GM21529 (cell line): Measurements from ENCODE around the gene KCTD18.

ENCODE experiments used
- ATAC-seq: cut with Tn5 transposase; IDR thresholded peaks from one replicate; pipeline ENCODE4 v1.9.1; 2021; ENCODE audit not compliant: unreplicated experiment

The KCTD18 gene

GRCh38 chr2:200488169-200488568 is 21.7 kb downstream of the KCTD18 start:
- no peak for ATAC-seq

DNA sequence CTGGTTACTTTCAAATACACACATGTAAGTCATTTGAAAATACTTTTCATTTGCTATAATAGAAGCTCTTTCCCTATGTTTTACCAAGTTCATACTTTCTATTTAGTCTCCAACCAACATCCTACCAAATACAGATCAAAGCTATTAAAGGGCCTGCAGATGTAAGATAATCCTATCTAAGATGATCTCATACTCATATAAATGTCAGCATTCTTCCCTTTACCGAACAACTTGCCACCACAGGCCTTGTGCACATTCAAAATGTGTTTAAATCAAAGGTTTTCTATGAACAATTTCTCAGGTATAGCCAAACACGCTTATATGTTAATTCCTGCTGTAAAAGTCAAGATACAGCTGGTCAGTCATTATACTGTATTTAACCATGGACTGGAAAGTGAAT is 23.3 kb downstream of the KCTD18 start:
- no peak for ATAC-seq

DNA sequence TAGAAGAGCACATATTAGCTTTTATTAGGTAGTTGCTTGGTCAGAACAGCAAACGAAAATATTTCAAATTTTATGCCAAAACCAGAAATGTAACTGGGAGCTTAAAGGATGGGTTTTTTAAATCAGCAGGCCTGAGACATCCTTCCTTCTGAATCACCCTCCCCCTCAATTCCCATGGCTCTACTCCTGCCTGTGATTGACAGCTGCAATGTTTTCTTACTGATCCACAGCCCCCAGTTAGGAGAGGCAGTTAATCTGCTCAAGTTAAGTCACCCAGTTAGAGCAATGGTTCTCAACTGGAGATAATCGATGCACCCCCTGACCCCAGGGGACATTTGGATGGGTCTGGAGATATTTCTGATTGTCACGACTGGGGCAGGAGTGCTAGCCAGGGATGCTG is 24.9 kb downstream of the KCTD18 start:
- no peak for ATAC-seq

DNA sequence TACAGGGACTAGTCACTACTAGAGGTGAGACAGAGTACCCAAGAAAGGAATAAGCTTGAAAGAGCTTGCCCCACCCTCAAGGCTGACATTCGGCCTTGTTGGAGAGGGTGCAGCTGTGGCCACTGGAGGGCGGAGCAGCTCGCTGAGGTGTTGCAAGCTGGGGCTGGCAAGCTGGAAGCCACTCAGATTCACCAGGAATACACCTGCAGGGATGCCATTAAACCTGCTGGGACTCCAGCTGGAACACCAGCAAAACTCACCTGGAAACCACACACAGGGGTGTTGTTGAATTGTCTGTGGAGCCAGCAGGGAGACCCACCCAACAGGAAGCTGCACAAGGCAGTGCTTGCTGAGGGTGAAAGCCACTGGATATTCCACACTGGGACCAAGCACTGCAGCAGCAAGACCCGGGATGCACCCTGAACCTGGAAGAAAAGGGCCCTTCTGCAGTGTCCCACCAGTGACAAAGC is 26.1 kb downstream of the KCTD18 start:
- ATAC-seq: peak; percentile 67

- ATAC-seq: peak; percentile 43
Measured at GRCh38 chr2:200482194-200482593, 27.7 kb downstream of the KCTD18 start.

GRCh38 chr2:200479692-200480265 is 30.1 kb downstream of the KCTD18 start:
- ATAC-seq: no peak

DNA sequence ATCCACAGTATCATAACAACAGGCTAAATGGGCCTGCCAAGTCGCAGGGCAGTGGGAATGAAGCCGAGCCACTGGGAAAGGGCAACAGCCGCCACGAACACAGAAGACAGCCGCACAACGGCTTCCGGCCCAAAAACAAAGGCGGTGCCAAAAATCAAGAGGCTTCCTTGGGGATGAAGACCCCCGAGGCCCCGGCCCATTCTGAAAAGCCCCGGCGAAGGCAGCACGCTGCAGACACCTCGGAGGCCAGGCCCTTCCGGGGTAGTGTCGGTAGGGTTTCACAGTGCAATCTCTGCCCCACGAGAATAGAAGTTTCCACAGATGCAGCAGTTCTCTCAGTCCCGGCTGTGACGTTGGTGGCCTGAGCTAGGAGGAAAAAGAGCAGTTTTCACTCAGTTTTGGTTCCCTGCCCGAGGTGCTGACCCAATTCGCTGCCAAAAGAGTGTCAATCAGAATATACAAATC is 32.2 kb downstream of the KCTD18 start:
- ATAC-seq: no peak

DNA sequence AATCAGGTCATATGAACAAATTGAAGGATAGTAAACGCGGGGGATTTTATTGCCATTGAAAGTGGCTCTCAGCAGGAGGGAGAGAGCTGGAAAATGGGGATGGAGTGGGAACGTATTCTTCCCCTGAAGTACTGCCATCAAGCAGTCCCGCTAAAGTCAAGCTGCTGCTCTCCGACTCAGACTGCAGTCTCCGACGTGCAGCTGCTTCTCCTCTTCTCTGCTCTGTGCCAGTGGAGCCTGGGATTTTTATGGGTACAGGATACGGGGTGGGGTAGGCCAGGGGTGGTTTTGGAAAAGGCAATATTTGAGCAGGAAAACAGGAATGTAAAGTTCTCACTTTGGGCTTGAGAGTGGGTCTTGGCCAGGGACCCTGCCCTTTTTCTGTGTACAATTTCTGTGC is 33.0 kb downstream of the KCTD18 start:
- ATAC-seq: no peak

- no peak for ATAC-seq
Measured at GRCh38 chr2:200475795-200476194, 34.1 kb downstream of the KCTD18 start.

- ATAC-seq: no peak
Measured at GRCh38 chr2:200472853-200473464, 36.9 kb downstream of the KCTD18 start.

DNA sequence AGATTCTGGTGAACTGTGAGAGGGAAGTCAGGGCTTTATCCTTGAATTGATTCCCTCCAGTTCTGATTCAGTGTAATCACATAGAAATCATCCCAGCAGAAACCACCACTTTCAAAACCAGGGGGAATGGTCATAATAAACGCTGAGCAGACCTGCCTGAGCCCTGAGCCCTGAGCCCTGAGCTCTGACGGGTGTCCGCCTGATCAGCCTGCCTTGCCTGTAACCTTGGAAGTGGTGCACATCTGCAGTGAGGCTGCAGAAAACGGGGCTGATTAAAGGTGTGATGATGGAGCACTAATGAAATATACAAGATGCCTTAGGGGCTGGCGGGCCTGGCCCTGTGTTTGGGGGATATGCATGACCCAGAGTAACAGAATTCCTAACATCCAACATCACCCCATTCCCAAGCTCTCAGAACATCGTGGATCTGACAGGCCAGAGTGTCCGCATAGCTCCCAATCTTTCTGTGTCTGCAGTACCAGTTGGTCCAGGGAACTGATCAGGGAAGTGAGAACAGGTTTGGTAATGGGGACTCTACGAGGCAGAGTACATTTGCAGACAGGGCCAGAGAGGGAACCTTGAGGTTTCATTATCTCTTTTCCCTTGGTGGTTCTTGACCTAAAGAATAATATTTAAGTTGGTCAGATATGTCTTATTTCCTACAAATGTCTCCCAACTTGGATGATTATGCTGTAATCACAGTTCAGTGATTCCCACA is 37.8 kb downstream of the KCTD18 start:
- ATAC-seq: peak; percentile 14

DNA sequence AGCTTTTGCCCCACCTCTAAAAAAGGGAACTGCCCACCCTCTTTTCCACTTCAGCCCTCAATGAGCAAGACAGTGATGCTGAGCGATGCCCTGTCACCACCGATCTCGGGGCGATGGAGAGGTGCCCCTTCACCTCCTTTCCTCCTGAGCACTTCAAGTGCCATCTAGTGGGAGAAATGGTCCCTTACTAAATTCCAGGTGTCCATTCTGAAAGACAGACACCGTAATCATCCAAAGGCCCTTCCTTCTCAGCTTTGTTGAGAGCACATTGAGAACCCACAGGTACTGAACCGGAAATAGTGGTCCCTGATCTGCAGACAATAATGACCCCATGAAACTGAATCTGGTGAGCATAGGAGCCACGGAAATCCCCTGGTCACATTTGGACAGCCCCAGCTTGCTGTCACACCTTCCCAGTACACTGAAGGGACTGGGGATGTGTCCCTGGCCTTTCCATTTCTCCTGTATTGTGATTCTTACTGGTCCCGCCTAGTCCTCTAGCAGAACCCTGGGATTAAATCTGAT is 38.5 kb downstream of the KCTD18 start:
- peak; percentile 78 for ATAC-seq

DNA sequence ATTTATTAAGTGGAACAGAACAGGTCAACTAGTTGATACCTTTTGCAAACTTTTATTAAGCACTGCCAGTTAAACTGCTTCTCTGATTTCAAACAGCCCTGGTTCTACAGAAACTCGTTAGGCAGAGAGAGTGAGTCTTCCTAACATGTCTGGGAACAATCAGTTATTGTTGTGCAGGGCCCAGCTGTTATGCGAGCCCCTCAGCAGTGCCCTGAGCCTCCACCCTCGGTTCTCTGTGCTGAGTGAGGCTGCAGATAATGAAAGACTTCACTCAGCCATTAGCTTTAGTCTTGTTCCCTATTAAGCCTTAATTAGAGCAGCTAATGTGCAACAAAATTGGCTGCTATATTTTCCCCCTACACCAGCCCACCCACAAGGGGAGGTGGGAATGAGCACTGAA is 39.6 kb downstream of the KCTD18 start:
- no peak for ATAC-seq

- no peak for ATAC-seq
Measured at GRCh38 chr2:200469708-200470211, 40.1 kb downstream of the KCTD18 start.

- ATAC-seq: no peak
Measured at GRCh38 chr2:200467806-200468681, 41.8 kb downstream of the KCTD18 start.

DNA sequence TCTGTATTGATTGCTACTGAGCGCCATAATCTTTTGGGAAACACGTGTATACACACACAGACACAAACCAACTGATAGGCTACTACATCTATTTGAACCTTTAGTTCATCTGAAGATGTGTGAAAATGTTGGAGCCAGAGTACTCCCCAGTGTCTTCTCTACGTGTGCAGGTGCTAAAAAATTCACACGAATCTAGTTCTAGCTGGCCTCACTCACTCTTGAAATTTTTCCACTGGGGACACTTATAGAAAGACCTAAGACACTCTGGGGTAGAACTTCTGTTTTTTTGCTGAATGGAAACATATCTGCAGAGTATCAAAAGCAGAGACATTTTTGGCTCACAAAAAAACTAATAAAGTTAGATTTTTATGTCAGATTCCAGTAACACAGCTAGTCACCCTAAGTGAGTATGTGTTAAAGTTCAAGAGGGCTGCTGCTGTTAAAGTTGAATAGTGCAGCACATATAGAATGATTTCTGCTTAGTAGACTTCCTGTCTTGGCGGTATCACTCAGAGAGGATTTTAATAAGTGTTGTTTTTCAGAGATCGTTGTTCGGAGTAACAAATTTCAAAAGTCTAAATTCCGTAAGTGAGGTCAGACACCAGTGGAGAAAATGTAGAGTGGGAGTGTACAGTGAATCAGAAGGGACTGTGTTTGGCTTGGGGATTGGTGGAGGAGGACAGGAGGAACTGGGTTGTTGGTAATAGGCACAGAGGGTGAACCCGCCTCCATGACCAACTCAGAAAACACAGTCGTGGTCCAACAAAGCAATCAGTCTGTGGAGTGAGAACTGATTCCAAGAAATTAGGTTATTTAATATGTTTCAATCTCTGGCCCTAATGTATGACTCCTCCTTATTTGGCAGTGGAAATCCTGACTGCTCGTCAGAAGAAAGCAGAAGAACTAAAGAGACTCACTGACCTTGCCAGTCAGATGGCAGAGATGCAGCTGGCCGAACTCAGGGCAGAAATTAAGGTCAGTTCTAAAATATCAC is 43.1 kb downstream of the KCTD18 start:
- ATAC-seq: no peak

DNA sequence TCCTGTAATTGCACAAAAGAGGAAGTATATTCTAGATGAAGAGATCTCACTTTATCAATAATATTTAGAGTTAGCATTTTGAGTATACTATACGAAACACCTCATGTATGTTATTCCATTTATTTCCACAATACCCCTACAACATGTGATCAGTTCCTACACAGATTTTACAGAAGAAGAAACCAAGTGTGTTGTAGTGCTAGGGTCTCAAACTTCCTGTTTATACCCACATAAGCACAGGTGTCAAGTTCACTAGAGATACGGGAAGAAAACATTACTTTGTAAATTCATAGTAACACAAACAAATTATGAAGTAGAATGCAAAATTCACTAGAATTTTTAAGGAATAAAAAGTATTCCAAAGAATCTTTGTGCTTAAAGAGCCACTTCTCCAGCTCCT is 46.4 kb downstream of the KCTD18 start:
- no peak for ATAC-seq

- ATAC-seq: no peak
Measured at GRCh38 chr2:200461846-200462710, 47.8 kb downstream of the KCTD18 start.

DNA sequence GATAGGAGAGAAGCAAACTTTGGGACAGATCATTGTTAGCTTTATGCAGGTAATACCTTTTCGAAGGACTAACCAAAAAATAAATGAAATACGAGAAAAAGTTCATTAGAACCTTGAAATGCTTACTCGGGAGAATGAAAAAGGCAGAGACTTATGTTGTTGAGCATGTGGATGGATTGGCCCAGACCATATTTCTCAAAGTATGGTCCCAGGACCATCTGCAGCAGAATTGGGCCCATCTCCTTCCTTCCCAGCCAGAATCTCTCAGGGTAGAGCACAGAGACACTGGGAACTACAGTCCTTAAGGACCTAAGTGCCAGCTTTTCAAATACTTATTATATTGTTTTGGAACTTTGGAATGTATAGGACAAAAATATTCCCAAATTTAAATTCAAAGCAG is 50.8 kb downstream of the KCTD18 start:
- no peak for ATAC-seq
